ENCODE data around the gene TECR.

- no peak for TF ChIP-seq CTCF (IDR thresholded peaks at IDR 0.05)
- no peak for TF ChIP-seq POLR2A (IDR thresholded peaks at IDR 0.05)
These were observed 84.7 kb downstream of the TECR start for GRCh38 chr19:14614099-14614412.

Data from thyroid gland (tissue), 4 donors.